Activated CD8-positive, alpha-beta memory T cell treated with anti-CD3 and anti-CD28 coated beads, Interleukin-2, amount 50 U/mL, for 48 hours (primary cell): ENCODE results near the gene OR10C1.

ENCODE experiments used
- DNase-seq: peaks from one replicate; pipeline ENCODE4 v3.0.0-alpha.2; 2020

Gene OR10C1

GRCh38 chr6:29478740-29479139, 39.6 kb downstream of the OR10C1 start:
- no peak for DNase-seq

- no peak for DNase-seq
Measured at GRCh38 chr6:29479560-29479959, 40.5 kb downstream of the OR10C1 start.

DNA sequence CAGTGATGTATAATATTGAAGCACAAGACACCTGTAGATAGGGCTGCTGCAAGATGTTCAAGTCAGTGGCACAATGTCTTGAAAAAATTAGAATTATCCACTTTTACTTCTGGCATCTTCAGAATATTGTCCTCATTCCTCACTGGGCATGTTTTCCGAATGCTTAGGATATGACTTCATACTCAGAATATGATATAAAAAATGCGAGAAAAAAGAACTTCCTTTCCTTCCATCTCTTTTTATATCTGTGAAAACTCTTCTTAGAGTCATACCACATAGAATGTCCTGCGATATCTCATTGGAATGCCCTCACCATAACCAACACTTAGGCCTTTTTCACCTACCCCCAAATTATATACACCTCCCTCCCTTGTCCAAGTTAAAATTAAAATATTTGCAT, 44.1 kb downstream of the OR10C1 start:
- no peak for DNase-seq

GRCh38 chr6:29483735-29484134, 44.6 kb downstream of the OR10C1 start:
- no peak for DNase-seq

GRCh38 chr6:29486577-29486976, 47.5 kb downstream of the OR10C1 start:
- DNase-seq: no peak

- DNase-seq: no peak
Measured at GRCh38 chr6:29487131-29487530, 48.0 kb downstream of the OR10C1 start.

DNA sequence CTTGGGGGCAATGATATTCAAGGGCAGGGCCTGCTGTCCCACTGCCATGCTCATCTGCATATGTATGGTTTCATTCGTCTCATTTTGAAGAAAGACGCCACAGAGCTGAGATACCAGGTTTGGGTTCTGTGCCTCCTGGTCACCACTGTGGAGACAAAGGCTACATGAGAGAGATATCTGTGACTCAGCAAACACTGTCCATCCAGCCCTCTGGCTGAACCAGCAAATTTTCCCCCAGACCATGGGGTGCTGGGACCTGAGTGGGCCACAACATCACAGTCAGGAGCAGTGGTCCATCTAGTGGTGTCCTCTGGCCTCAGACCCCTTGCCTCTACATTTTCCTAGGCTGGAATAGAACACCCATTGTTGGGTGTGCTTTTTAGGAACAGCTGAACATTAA, 48.6 kb downstream of the OR10C1 start, which contains the start of gene MAS1L:
TSS of gene MAS1L (minus strand) at position 297 of the 400 bp plus-strand sequence. CDS start at position 243, 54 bp downstream.
- no peak for DNase-seq

- DNase-seq: no peak
Measured at GRCh38 chr6:29488874-29489273, 49.8 kb downstream of the OR10C1 start.

DNA sequence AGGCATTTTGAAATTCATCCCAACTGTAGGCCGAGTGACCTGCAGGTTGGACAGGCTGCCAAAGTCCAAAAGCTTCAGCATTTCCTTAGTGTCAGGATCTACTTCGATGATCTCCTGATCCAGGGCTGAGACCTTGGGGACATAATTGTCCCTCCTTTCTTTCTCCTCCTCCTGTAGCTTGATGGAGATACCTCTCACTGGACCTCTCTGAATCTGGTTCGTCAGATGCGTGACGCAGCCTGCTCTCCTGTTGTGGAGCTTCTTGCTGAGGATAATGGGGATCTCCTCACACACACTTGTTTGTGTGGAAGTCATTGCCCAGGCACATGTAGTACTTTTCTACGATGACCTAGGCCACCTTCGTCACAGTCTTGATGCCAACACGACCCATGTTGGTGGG, 50.2 kb downstream of the OR10C1 start:
- DNase-seq: no peak

- DNase-seq: no peak
Measured at GRCh38 chr6:29490055-29490454, 50.9 kb downstream of the OR10C1 start.

DNA sequence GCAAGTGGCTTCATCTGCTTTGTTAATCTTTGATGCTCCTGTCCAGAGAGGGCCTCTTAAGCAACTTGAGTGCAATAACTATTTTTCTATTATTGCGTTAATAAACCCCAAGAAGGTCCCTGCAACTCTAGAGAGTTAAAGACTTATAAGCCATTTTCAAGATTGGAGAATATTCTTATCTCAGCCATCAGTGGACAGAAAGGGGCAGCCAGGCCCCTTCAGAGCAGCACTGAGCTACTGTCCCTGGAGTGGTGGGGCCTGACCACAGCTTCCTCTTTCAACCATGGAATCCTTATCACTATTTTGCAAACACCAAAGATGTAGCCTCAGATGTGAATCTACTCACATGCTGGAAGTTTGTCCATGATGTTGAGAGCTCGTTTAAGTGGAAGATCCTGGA, 51.4 kb downstream of the OR10C1 start:
- DNase-seq: no peak
